GM12872 (cell line): ENCODE data around the gene CUX1.

Source experiments
- CTCF ChIP-seq: IDR thresholded peaks from 3 replicates; pipeline ENCODE4 v1.5.1; 2011; ENCODE audit warnings: low read depth, mild to moderate bottlenecking, low read length, moderate library complexity; ENCODE audit not compliant: insufficient read depth

Gene CUX1

DNA sequence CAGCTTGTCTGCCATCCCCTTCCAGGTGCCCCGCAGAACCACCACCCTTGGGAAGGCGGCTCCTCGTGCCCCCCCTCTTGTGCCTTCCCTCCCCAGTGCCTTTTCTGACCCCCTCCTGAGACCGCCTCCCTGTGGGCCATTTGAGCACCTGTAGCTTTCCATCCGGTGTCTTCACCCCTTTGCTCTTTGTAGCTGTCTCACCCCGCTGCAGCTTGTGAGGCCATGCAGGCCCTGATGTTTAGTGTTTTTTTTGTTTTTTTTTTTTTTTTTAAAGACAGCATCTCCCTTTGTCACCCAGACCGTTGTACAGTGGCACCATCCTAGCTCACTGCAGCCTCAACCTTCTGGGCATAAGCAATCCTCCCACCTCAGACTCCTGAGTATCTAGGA lies 52.5 kb downstream of the CUX1 start:
- TF ChIP-seq CTCF, result no peak

- peak; percentile 41 for TF ChIP-seq CTCF
Observed at GRCh38 chr7:101870361-101871062, 53.1 kb downstream of the CUX1 start.

DNA sequence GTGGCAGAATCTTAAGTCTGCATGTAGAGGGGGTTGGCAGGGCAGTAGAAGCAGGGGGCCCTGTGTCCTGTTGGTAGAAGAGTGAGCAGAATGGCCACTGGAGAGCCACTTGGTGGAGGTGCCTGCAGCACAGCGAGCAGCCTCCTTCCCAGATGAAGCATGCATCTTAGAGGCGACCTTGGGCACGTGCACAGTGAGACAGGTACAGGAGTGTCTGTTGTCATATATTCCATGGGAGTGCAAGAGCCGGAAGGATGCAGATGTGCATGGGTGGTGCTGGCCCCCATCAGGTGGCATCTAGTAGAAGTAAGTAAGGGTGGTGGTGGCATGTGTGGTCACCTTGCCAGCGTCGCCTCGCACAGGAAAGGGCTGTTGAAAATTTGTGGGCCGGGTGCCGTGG lies 53.9 kb downstream of the CUX1 start:
- no peak for TF ChIP-seq CTCF

DNA sequence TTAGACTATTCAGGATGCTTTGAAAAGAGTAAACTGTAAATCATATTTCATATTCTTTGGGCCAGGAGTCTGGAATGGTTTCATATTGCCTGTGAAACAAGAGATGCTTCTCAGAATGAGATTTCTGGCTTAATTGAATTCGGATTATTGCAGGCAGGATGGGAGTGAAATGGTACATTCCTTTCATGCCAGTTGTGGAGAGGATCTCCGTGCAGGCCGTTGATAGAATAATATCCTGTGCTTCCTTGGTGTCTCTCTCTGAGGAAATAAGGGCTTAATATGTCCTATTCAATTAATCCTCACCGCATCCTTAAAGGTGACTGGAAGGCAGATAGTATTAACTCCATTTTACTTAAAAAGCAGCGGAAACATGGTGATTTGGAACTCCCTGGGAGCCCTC lies 56.6 kb downstream of the CUX1 start:
- TF ChIP-seq CTCF, result no peak

DNA sequence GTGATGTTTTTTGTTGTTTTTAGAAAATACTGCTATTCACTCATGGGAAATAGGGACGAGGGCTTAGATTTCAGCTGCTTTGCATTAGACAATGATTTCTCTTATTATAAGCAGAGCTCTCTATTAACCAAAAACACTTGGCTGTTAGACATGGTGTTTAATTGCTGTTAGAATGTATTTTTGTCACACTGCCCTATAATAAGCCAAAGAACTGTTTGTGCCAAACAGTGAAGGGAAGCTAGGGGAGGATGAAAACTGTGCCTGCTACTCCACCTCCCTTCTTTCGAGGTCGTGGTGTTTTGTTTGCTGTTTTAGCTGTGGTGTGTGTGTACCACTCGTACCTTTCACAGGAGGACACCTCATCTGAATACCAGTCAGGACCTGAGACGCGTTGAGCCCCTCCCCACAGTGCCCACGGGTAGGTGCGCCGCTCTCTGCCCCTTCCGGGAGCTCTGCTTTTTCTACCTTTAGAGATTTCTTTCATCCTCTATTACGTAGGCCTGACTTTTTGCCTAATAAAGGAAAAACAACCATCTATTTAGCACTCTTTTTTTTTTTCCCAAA lies 57.9 kb downstream of the CUX1 start:
- no peak for TF ChIP-seq CTCF

DNA sequence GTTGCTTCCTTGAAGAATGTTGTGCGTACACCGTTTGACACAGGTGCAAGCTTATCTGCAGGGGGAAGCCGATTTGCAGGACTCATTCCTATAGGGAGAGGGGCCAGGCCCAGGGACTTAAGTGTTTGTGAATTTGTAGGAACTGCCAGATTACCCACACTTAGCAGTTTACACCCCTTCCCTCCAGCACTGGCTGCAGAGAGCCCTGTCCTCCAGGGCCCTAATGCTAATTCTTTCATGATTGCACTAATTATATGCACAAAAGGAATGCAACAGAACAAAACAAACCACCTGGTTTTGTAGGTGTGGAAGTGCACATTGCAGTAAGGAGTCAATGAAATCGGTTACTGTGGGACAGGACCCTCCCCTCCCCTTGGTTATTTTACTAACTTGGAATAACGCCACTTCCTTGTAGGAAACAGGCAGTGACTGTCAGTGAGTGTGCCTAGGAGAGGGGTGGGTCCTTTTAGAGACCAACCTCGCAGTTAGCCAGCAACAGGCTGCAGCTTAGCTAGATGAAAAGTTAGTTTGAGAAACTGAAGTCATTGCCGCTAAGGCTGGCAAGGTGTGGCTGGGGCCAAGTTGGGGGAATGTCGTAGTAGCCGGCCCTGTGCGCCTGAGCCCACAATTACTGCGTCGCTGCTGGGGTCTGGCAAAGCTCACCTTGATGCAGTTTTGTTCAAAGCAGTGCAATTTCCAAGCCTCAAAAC lies 60.6 kb downstream of the CUX1 start:
- TF ChIP-seq CTCF, result no peak

GRCh38 chr7:101878938-101879337 lies 61.5 kb downstream of the CUX1 start:
- no peak for TF ChIP-seq CTCF
